ENCODE measurements around the gene CPT2.

GRCh38 chr1:53195246-53196016 is 1.2 kb upstream of the CPT2 start:
- no peak for TF ChIP-seq CTCF (IDR thresholded peaks at IDR 0.05)
- no peak for TF ChIP-seq POLR2A (IDR thresholded peaks at IDR 0.05)
- no peak for TF ChIP-seq EP300 (IDR thresholded peaks at IDR 0.05)
